Liver (tissue), 9 donors: Measurements from ENCODE around the gene ERO1B. TPM values are rescaled to one million over a fixed set of nuclear protein-coding genes. Genes with fewer than 3 reads are reported as not detected.

Source experiments
- DNase-seq: peaks from one replicate; pipeline ENCODE4 v3.0.0-alpha.2; 2017; ENCODE audit warnings: low spot score
- H3K27ac ChIP-seq, 2 donors: one replicate each; pipeline ENCODE4 v1.7.0; 2013; ENCODE audit warnings: inconsistent platforms in 2 of 2, low read length in 2 of 2, control low read depth in 1 of 2, low read depth in 1 of 2, mild to moderate bottlenecking in 1 of 2
- H3K27me3 ChIP-seq, 4 donors: one replicate each; pipeline versions ENCODE4 v1.6.1 to v1.7.0; 2013; ENCODE audit warnings: low read length in 3 of 4, inconsistent platforms in 1 of 4, mild to moderate bottlenecking in 1 of 4, moderate library complexity in 1 of 4; ENCODE audit not compliant: control insufficient read depth in 4 of 4, insufficient read depth in 4 of 4
- H3K36me3 ChIP-seq, 4 donors: one replicate each; pipeline versions ENCODE4 v1.6.1 to v1.7.0; 2013; ENCODE audit warnings: low read length in 3 of 4, mild to moderate bottlenecking in 3 of 4, low read depth in 1 of 4, moderate library complexity in 1 of 4; ENCODE audit not compliant: control insufficient read depth in 4 of 4, insufficient read depth in 3 of 4
- H3K4me1 ChIP-seq, 4 donors: one replicate each; pipeline versions ENCODE4 v1.6.1 to v1.7.0; 2013; ENCODE audit warnings: low read length in 3 of 4, mild to moderate bottlenecking in 3 of 4, moderate library complexity in 1 of 4; ENCODE audit not compliant: control insufficient read depth in 4 of 4, insufficient read depth in 4 of 4
- H3K4me3 ChIP-seq, 3 donors: one replicate each; pipeline versions ENCODE4 v1.6.1 to v1.7.0; 2013; ENCODE audit warnings: low read length in 3 of 3, control low read depth in 1 of 3, low read depth in 1 of 3, mild to moderate bottlenecking in 1 of 3
- H3K9ac ChIP-seq, 2 donors: one replicate each; pipeline ENCODE4 v1.7.0; 2013; ENCODE audit warnings: low read length in 2 of 2, mild to moderate bottlenecking in 2 of 2, moderate library complexity in 2 of 2, control low read depth in 1 of 2, low read depth in 1 of 2
- H3K9me3 ChIP-seq, 4 donors: one replicate each; pipeline versions ENCODE4 v1.6.1 to v1.7.0; 2013; ENCODE audit warnings: low read length in 3 of 4; ENCODE audit not compliant: control insufficient read depth in 4 of 4
- ATF3 ChIP-seq: IDR thresholded peaks from 2 replicates; pipeline ENCODE4 v1.6.1; 2016; ENCODE audit warnings: antibody characterized with exemption
- CTCF ChIP-seq: fragments of 150-350 bp; IDR thresholded peaks from 2 replicates; pipeline ENCODE4 v1.5.1; 2017; ENCODE audit warnings: improper control_type of control experiment, low read depth, low read length; ENCODE audit not compliant: missing input control
- EGR1 ChIP-seq, 2 donors: IDR thresholded peaks; 2 replicates each; pipeline ENCODE4 v1.6.1; 2016 to 2018; ENCODE audit warnings: antibody characterized with exemption in 2 of 2, low read depth in 2 of 2
- FOXA1 ChIP-seq: IDR thresholded peaks from 2 replicates; pipeline ENCODE4 v1.6.1; 2016; ENCODE audit warnings: antibody characterized with exemption
- FOXA2 ChIP-seq: IDR thresholded peaks from 2 replicates; pipeline ENCODE4 v1.6.1; 2016; ENCODE audit warnings: antibody characterized with exemption
- GABPA ChIP-seq, 2 donors: IDR thresholded peaks in 1 of 2; conservative IDR thresholded peaks in 1 of 2; 2 replicates each; pipeline ENCODE4 v1.6.1; 2016; ENCODE audit warnings: antibody characterized with exemption in 2 of 2, mild to moderate bottlenecking in 1 of 2, moderate library complexity in 1 of 2
- HNF4A ChIP-seq, 2 donors: conservative IDR thresholded peaks; 2 replicates each; pipeline ENCODE4 v1.6.1; 2016; ENCODE audit warnings: antibody characterized with exemption in 2 of 2, mild to moderate bottlenecking in 2 of 2
- HNF4G ChIP-seq: IDR thresholded peaks from 2 replicates; pipeline ENCODE4 v1.6.1; 2016; ENCODE audit warnings: antibody characterized with exemption
- JUND ChIP-seq, 2 donors: IDR thresholded peaks; 2 replicates each; pipeline ENCODE4 v1.6.1; 2016; ENCODE audit warnings: antibody characterized with exemption in 2 of 2
- MAX ChIP-seq: IDR thresholded peaks from 2 replicates; pipeline ENCODE4 v1.6.1; 2016; ENCODE audit warnings: antibody characterized with exemption
- NR2F2 ChIP-seq: IDR thresholded peaks from 2 replicates; pipeline ENCODE4 v1.6.1; 2016; ENCODE audit warnings: antibody characterized with exemption
- RAD21 ChIP-seq, 2 donors: IDR thresholded peaks; 2 replicates each; pipeline ENCODE4 v1.6.1; 2016; ENCODE audit warnings: antibody characterized with exemption in 2 of 2, mild to moderate bottlenecking in 2 of 2
- REST ChIP-seq: IDR thresholded peaks from 2 replicates; pipeline ENCODE4 v1.6.1; 2016; ENCODE audit warnings: antibody characterized with exemption, mild to moderate bottlenecking
- RXRA ChIP-seq, 2 donors: IDR thresholded peaks; 2 replicates each; pipeline ENCODE4 v1.6.1; 2017 to 2018; ENCODE audit warnings: antibody characterized with exemption in 2 of 2, mild to moderate bottlenecking in 1 of 2
- SP1 ChIP-seq: IDR thresholded peaks from 2 replicates; pipeline ENCODE4 v1.6.1; 2018; ENCODE audit warnings: antibody characterized with exemption, mild to moderate bottlenecking
- TAF1 ChIP-seq: conservative IDR thresholded peaks from 2 replicates; pipeline ENCODE4 v1.6.1; 2016; ENCODE audit warnings: antibody characterized with exemption, mild to moderate bottlenecking
- YY1 ChIP-seq: IDR thresholded peaks from 2 replicates; pipeline ENCODE4 v1.6.1; 2016; ENCODE audit warnings: antibody characterized with exemption, mild to moderate bottlenecking
- ZBTB33 ChIP-seq: IDR thresholded peaks from 2 replicates; pipeline ENCODE4 v1.6.1; 2016; ENCODE audit warnings: antibody characterized with exemption
- WGBS: extraction: QIAGEN DNeasy Blood & Tissue Kit; methylation state at CpG from one replicate; pipeline ENCODE4 v1.1.7; 2013; 5-methylcytosine and 5-hydroxymethylcytosine counted together
- polyA plus RNA-seq, 2 donors: library from polyadenylated mRNA; stranded (reverse) in 1 of 2; unstranded in 1 of 2; fragments of 200-250 nt in 1 of 2; fragments of >200 nt in 1 of 2; fragmentation: Nextera tagmentation in 1 of 2; extraction: Ambion mirVana in 1 of 2; gene quantifications; one replicate each; pipeline versions ENCODE4 v1.2.1 to v1.2.3, GENCODE V29; 2013 to 2015
- total RNA-seq, 2 donors: library from RNA; depleted of rRNA; stranded (reverse); fragments of >200 nt; gene quantifications; one replicate each; pipeline ENCODE4 v1.2.3, GENCODE V29; 2014
- donor health status: healthy.
- donor health status: healthy.
- donor health status: healthy.
- donor health status: healthy.
- donor health status: healthy.

The ERO1B gene
- total and polyA plus RNA-seq, 4 donors = 5.5 to 22.9 (median 8.9) TPM

GRCh38 chr1:236292425-236292824 lies 10.7 kb upstream of the ERO1B start:
- H3K27ac ChIP-seq = no peak overlapping the region
- DNase-seq = no peak
- H3K4me1 ChIP-seq = no peaks in the 10 kb centered on the region
- no peak for TF ChIP-seq YY1
- no peak for TF ChIP-seq HNF4G
- no peak for TF ChIP-seq RAD21 (IDR thresholded peaks at IDR 0.05)
- no peak for TF ChIP-seq ZBTB33
- no peak for TF ChIP-seq EGR1 (IDR thresholded peaks at IDR 0.05; ENCODE audit: low read depth in 2 of 2)
- TF ChIP-seq TAF1 = no peak
- no peak for TF ChIP-seq ATF3
- TF ChIP-seq FOXA2 = no peak
- TF ChIP-seq RXRA (IDR thresholded peaks at IDR 0.05) = no peak
- TF ChIP-seq JUND (IDR thresholded peaks at IDR 0.05) = no peak
- 67% methylated on average over 3 of the region's 3 CpGs for WGBS
- H3K9me3 ChIP-seq = no peaks in the 10 kb centered on the region
- H3K4me3 ChIP-seq = no peak overlapping the region
- H3K27me3 ChIP-seq = no peaks in the 10 kb centered on the region
- H3K36me3 ChIP-seq = no peaks in the 10 kb centered on the region
- no peak overlapping the region for H3K9ac ChIP-seq

GRCh38 chr1:236289492-236290131 lies 7.9 kb upstream of the ERO1B start:
- Histone ChIP-seq H3K27ac (no peak overlapping the region), H3K36me3 (no peaks in the 10 kb centered on the region), H3K27me3 (no peaks in the 10 kb centered on the region), H3K9me3 (no peaks in the 10 kb centered on the region), H3K4me3 (no peak overlapping the region), H3K4me1 (no peaks in the 10 kb centered on the region), H3K9ac (no peak overlapping the region)
- WGBS = 100% methylated on average over 1 of the region's 1 CpG
- TF ChIP-seq REST (no peak), FOXA1 (no peak), HNF4A (conservative IDR thresholded peaks at IDR 0.05) (no peak), GABPA (IDR thresholded peaks at IDR 0.05 in 1 of 2, conservative IDR thresholded peaks at IDR 0.05 in 1 of 2) (no peak), RAD21 (IDR thresholded peaks at IDR 0.05) (no peak), NR2F2 (no peak), EGR1 (IDR thresholded peaks at IDR 0.05; ENCODE audit: low read depth in 2 of 2) (no peak), SP1 (no peak), TAF1 (no peak), CTCF (no peak), HNF4G (no peak), FOXA2 (no peak), ATF3 (no peak), ZBTB33 (no peak), MAX (no peak)
- no peak for DNase-seq
